ENCODE data around the gene TLK2.
"Not testable (repeated sequence)": the region's sequence is repeated elsewhere in the genome, so short reads cannot be mapped to it uniquely, and the experiment has no call there.

TLK2 gene

DNA sequence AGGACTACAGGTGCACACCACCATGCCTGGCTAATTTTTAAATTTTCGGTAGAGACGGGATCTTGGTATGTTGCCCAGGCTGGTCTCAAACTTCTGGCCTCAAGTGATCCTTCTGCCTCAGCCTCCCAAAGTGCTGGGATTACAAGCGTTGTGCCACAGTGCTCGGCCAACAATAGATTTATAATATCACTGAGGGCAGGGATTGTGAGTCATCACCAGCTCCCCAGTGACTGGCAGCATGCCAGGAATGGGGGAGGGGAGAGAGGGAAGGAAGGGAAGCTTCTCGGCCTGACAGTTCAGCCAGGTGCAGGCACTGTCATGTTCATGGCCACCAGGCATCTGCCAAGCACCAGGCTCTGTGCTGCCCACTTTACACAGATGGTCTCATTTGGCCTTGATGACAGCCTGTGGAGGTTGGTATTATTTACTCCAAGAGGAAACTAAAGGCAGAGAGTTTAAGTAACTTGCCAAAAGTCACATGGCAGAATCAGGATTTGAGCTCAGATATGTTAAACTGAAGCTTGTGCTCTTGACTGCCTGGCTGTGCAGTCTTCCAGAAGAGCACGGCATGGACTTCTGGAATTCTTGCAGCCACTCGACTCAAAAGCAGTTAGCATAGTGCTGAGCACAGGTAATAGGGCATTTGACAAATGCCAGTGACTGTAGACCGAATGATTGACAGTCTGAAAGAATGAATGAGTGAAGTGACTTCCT is 7.8 kb upstream of the TLK2 start:
- H4K20me1 ChIP-seq; H3K9me3 ChIP-seq (replicated peaks in 1 of 11); H3K4me3 ChIP-seq; H3K36me3 ChIP-seq; H3K27me3 ChIP-seq: not testable (repeated sequence)
- peaks cover 27 to 41% (median 37%) of the 10 kb centered on the region in 10 experiments for H3K4me1 ChIP-seq
- H3K4me2 ChIP-seq: peak overlapping the region; percentile 33 to 71 (median 56)
- H3K9ac ChIP-seq: peak overlapping the region in 3 of 11 experiments; percentile 7 to 44 (median 26); a peak in 2 of 22 replicates
- peak overlapping the region in 6 of 11 experiments; percentile 30 to 62 (median 50); a peak in 14 of 22 replicates for H3K27ac ChIP-seq

DNA sequence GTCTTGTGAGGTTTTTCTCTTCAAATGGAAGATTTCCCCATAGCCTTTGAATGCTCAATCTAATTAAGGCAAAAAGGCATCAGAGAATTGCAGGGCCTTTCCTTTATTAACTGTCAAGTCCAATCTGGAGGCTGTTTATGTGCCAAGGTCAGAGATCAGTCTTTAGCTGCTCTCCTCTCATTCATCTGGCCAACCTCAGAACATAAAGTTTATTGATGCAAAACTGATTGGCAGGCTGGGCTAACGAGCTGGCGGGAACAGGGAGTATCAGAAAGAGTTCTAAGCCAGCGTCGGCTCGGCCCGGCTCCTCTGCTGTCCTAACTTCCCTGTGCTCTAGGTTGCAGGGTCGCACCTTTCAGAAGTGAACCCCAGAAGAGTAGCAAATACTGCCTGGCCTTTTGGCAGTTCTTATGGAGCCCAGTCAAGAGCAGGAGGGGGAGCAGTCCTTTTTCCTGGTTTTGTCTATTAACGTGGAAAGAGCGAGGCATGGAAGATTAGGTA is 7.2 kb upstream of the TLK2 start:
- not testable (repeated sequence) for H3K4me3 ChIP-seq; H3K36me3 ChIP-seq; H3K27me3 ChIP-seq; H3K9me3 ChIP-seq (replicated peaks in 1 of 11); H4K20me1 ChIP-seq
- H3K4me2 ChIP-seq: peak overlapping the region; percentile 19 to 61 (median 48); a peak in 17 of 22 replicates
- H3K4me1 ChIP-seq: peaks cover 27 to 44% (median 38%) of the 10 kb centered on the region in 10 experiments
- peak overlapping the region in 4 of 11 experiments; percentile 7 to 44 (median 24); a peak in 4 of 22 replicates for H3K9ac ChIP-seq
- H3K27ac ChIP-seq: peak overlapping the region in 7 of 11 experiments; percentile 35 to 62 (median 54); a peak in 12 of 22 replicates

DNA sequence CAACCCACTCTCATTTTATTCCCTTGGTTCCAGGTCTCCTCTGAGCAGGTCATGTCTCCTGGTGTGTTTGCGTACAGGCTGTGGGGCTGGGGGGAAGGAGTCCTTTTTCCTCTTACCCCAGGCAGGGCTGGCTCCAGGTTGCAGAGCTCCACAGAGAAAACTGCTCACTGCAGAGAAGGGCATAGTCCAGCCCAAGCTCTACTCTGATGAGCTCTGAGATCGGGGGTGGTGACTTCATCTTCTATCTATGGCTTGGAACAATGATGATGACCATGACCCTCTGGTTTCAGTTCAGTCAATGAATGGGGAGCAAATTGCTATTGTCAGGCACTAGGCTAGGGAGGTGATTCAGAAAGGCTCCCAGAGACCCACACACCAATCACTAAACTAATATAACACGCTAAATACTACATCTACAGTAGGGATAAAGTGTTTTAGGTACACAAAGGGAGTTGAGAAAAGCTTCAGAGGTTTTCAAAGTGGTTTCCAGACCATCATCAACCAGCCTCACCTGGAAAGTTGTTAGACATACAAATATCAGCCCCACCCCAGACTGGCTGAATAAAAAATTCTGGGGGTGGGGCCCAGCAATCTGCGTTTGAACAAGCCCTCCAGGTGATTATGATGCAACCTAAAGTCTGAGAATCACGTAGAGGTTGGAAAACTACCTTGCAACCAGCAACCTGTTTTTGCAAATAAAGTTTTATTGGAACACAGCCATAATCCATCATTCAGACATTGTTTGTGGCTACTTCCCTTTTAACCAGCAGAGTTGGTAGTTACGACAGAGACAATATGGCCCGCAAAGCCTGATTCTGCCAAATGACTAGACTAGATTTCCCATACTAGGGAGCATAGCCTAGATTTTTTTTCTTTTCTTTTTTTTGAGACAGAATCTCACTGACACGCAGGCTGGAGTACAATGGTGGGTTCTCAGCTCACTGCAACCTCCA is 5.3 kb upstream of the TLK2 start:
- Histone ChIP-seq H3K4me1 (peaks cover 36 to 57% (median 49%) of the 10 kb centered on the region in 10 experiments), H3K27ac (0 out of 22 replicates have a peak overlapping the region, but pooled peaks of 1 of the 11 experiments have one; percentile 19), H3K4me2 (0 out of 22 replicates have a peak overlapping the region, but pooled peaks of 3 of the 11 experiments have one; percentile 3 to 33 (median 22))
- H4K20me1 ChIP-seq; H3K9me3 ChIP-seq (replicated peaks in 1 of 11); H3K27me3 ChIP-seq; H3K36me3 ChIP-seq; H3K9ac ChIP-seq; H3K4me3 ChIP-seq: not testable (repeated sequence)

- peak overlapping the region; percentile 82 to 94 (median 86) for H3K4me3 ChIP-seq
- peak overlapping the region; percentile 95 to 99 (median 98) for H3K9ac ChIP-seq
- H3K9me3 ChIP-seq (replicated peaks in 1 of 11): not testable (repeated sequence)
These were observed 1.5 kb upstream of the TLK2 start for GRCh38 chr17:62477111-62477510.

GRCh38 chr17:62477718-62478408 is 762 bp upstream of the TLK2 start:
- not testable (repeated sequence) for H3K9me3 ChIP-seq (replicated peaks in 1 of 11); H3K27me3 ChIP-seq
- peak overlapping the region; percentile 96 to 98 (median 97) for H3K27ac ChIP-seq
- H4K20me1 ChIP-seq: peaks cover 4 to 32% (median 23%) of the 10 kb centered on the region in 11 experiments; a peak in 18 of 22 replicates
- H3K36me3 ChIP-seq: peaks cover 12 to 27% (median 20%) of the 10 kb centered on the region in 11 experiments; a peak in 19 of 22 replicates
- peak overlapping the region; percentile 72 to 94 (median 88) for H3K4me2 ChIP-seq
- H3K4me1 ChIP-seq: peaks cover 17 to 49% (median 30%) of the 10 kb centered on the region in 10 experiments
- peak overlapping the region; percentile 82 to 94 (median 86) for H3K4me3 ChIP-seq
- H3K9ac ChIP-seq: peak overlapping the region; percentile 95 to 99 (median 98)

More at GRCh38 chr17:62477111-62477510, 1.5 kb upstream of the TLK2 start:
- not testable (repeated sequence) for H3K27me3 ChIP-seq
- H3K4me1 ChIP-seq: peaks cover 22 to 42% (median 35%) of the 10 kb centered on the region in 10 experiments
- H4K20me1 ChIP-seq: peaks cover 0 to 24% (median 16%) of the 10 kb centered on the region in 11 experiments; a peak in 15 of 22 replicates
- peak overlapping the region in 9 of 11 experiments; percentile 96 to 98 (median 97); a peak in 19 of 22 replicates for H3K27ac ChIP-seq
- peak overlapping the region; percentile 72 to 94 (median 88) for H3K4me2 ChIP-seq
- peaks cover 5 to 20% (median 13%) of the 10 kb centered on the region in 11 experiments; a peak in 19 of 22 replicates for H3K36me3 ChIP-seq

GRCh38 chr17:62478880-62479638 is 434 bp downstream of the TLK2 start:
- Histone ChIP-seq H3K36me3 (peaks cover 19 to 39% (median 29%) of the 10 kb centered on the region in 11 experiments; a peak in 21 of 22 replicates), H3K27ac (peak overlapping the region; percentile 96 to 98 (median 97)), H3K4me2 (peak overlapping the region; percentile 72 to 90 (median 83); a peak in 21 of 22 replicates), H3K4me3 (peak overlapping the region; percentile 82 to 94 (median 86)), H3K9ac (peak overlapping the region; percentile 96 to 99 (median 98)), H3K4me1 (peaks cover 17 to 43% (median 26%) of the 10 kb centered on the region in 10 experiments), H4K20me1 (peaks cover 10 to 44% (median 35%) of the 10 kb centered on the region in 11 experiments; a peak in 19 of 22 replicates)
- not testable (repeated sequence) for H3K9me3 ChIP-seq (replicated peaks in 1 of 11); H3K27me3 ChIP-seq

DNA sequence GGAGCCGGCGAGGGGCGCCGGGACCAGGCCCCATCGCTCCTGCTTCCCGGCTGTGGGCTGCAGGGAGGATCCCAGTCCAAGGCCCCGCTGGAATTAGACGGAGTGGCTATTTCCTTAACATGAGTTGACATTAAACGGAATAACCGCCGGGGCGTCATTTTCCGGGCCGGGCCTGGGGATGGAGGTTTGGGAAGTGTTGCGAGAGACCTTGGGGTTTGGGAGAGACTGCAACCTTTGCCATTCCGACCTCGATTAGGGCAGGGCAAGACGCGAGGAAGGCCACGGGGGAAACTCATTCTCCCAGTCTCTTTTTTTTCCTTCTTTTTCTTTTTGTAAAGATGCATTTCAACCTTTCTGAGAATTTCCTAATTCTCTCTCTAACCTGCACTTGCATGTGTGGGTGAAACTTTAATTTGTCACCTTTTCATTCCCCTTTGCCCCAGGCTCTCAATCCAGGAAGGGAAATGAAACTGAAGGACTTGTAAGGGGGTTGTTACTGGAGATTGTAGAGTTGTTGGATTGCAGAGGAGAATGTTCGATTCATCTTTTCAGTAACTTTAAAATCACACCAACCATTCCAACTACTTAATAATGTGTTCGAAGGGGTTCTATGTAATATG is 1.1 kb downstream of the TLK2 start:
- H3K36me3 ChIP-seq: peaks cover 19 to 40% (median 30%) of the 10 kb centered on the region in 11 experiments; a peak in 21 of 22 replicates
- H3K4me2 ChIP-seq: peak overlapping the region; percentile 72 to 90 (median 83)
- H3K4me3 ChIP-seq: peak overlapping the region; percentile 82 to 94 (median 86)
- H4K20me1 ChIP-seq: peaks cover 17 to 50% (median 42%) of the 10 kb centered on the region in 11 experiments; a peak in 20 of 22 replicates
- peak overlapping the region; percentile 96 to 99 (median 98) for H3K9ac ChIP-seq
- H3K27me3 ChIP-seq; H3K9me3 ChIP-seq (replicated peaks in 1 of 11): not testable (repeated sequence)
- H3K4me1 ChIP-seq: peaks cover 17 to 41% (median 26%) of the 10 kb centered on the region in 10 experiments
- peak overlapping the region; percentile 96 to 98 (median 97) for H3K27ac ChIP-seq

DNA sequence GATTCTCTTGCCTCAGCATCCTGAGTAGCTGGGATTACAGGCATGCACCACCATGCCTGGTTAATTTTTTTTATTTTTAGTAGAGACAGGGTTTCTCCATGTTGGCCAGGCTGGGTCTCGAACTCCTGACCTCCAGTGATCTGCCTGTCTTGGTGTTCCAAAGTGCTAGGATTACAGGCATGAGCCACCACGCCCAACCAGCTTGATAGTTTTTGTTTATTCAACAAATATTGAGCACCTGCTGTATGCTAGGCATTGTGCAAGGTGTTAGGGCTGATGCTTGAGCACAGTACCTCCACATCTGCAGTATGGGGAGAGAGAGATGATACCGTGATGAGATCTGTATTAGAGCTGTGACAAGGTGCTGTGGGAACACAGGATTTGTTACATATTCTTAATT is 3.9 kb downstream of the TLK2 start:
- H3K4me3 ChIP-seq, H3K27me3 ChIP-seq: not testable (repeated sequence)
- H4K20me1 ChIP-seq: peaks cover 37 to 76% (median 66%) of the 10 kb centered on the region in 11 experiments; a peak in 20 of 22 replicates

GRCh38 chr17:62490990-62491389 is 12.4 kb downstream of the TLK2 start:
- not testable (repeated sequence) for H3K9ac ChIP-seq; H3K9me3 ChIP-seq (replicated peaks in 1 of 11); H3K27ac ChIP-seq; H3K4me3 ChIP-seq; H3K27me3 ChIP-seq
- Histone ChIP-seq H3K4me2 (0 out of 22 replicates have a peak overlapping the region, but pooled peaks of 2 of the 11 experiments have one; percentile 2 to 22), H3K36me3 (peaks cover 21 to 64% (median 54%) of the 10 kb centered on the region in 11 experiments; a peak in 21 of 22 replicates), H3K4me1 (peaks cover 0 to 12% (median 3%) of the 10 kb centered on the region in 10 experiments; a peak in 4 of 20 replicates), H4K20me1 (peaks cover 63 to 100% (median 94%) of the 10 kb centered on the region in 11 experiments; a peak in 21 of 22 replicates)

More for the DNA sequence above, 3.9 kb downstream of the TLK2 start:
- Histone ChIP-seq H3K36me3 (peaks cover 19 to 51% (median 40%) of the 10 kb centered on the region in 11 experiments; a peak in 21 of 22 replicates), H3K4me2 (peak overlapping the region in 1 of 11 experiments; percentile 11; a peak in 3 of 22 replicates), H3K4me1 (peaks cover 7 to 31% (median 13%) of the 10 kb centered on the region in 10 experiments)
- not testable (repeated sequence) for H3K9ac ChIP-seq; H3K9me3 ChIP-seq (replicated peaks in 1 of 11); H3K27ac ChIP-seq

DNA sequence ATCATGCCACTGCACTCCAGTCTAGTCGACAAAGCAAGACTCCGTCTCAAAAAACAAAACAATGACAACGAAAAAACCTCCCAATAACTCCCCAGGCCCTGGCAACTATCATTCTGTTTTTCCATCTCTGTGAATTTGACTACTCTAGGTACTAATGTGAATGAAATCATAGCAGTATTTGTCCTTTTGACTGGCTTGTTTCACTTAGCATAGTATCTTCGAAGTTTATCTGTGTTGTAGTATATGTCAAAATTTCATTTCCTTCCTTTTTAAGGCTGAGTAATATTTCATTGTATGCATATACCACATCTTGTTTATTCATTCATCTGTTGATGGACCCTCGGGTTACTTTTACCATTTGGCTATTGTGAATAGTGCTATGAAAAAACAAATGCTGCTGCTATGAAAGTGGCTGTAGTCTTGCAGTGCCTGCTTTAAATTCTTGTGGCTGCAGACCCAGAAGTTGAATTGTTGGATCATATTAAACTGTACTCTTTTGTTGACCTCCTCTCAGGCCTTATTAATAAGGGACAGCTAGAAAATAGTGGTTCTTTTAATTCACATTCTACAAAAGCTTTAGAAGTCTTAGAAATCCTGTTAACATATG is 14.5 kb downstream of the TLK2 start:
- H3K27me3 ChIP-seq; H3K9ac ChIP-seq; H3K27ac ChIP-seq; H3K4me3 ChIP-seq; H3K9me3 ChIP-seq (replicated peaks in 1 of 11); H3K4me2 ChIP-seq: not testable (repeated sequence)
- Histone ChIP-seq H3K36me3 (peaks cover 15 to 68% (median 45%) of the 10 kb centered on the region in 11 experiments; a peak in 21 of 22 replicates), H4K20me1 (peaks cover 59 to 100% (median 94%) of the 10 kb centered on the region in 11 experiments; a peak in 21 of 22 replicates), H3K4me1 (peaks cover 0 to 12% (median 3%) of the 10 kb centered on the region in 10 experiments; a peak in 4 of 20 replicates)

Measured in BLaER1 treated with 17β-estradiol and CSF1 and Interleukin-3, amounts not matched to agents 10 nM and 100 nM (cell line).